Fibroblast of the conjunctiva (primary cell): Measurements from ENCODE around the gene TARBP1.
"Not testable (repeated sequence)": the region's sequence is repeated elsewhere in the genome, so short reads cannot be mapped to it uniquely, and the experiment has no call there.

Experiments
- DNase-seq: peaks from one replicate; pipeline ENCODE4 v3.0.0-alpha.2; 2010; ENCODE audit warnings: low read depth

The TARBP1 gene

DNA sequence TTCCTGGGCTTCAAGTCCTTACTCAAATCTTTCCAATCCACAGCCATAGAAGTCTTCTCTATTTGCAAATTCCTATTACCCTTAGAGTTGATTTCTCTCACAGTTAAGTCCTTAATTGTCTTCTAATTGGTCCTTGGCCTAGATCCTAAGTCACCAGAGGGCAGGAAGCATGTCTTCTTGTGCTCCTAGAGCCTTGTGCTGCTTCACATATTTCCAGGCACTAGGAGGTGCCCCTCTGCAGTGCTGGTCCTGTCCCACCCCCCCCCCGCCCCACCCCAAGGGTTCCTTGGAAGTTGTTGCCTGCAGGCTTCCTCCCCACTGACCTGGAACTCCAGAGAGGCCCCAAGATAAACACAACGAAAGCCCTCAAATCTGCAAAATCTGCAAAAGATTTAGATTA lies 28.1 kb upstream of the TARBP1 start:
- no peak for DNase-seq

DNA sequence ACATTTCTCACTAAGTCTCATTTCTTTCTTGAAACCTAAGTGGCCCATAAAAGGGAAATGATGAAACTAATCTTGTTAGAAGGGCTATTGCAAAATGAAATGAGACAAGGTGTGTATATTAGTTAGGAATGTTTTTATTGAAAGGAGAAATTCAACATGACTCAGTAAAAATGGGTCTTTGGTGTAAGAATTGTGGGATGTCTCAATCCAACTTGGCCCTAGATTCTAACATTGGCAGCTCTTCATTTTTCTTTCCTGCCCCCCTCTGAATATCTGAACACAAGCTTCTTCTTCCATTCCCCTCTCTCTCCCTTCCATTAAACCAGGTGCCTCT lies 26.8 kb upstream of the TARBP1 start:
- peak; percentile 56 for DNase-seq

GRCh38 chr1:234504969-234505768 lies 26.2 kb upstream of the TARBP1 start:
- DNase-seq = no peak

GRCh38 chr1:234504251-234504650 lies 25.3 kb upstream of the TARBP1 start:
- DNase-seq = not testable (repeated sequence)

- no peak for DNase-seq
Observed at GRCh38 chr1:234503193-234504050, 24.4 kb upstream of the TARBP1 start.

DNA sequence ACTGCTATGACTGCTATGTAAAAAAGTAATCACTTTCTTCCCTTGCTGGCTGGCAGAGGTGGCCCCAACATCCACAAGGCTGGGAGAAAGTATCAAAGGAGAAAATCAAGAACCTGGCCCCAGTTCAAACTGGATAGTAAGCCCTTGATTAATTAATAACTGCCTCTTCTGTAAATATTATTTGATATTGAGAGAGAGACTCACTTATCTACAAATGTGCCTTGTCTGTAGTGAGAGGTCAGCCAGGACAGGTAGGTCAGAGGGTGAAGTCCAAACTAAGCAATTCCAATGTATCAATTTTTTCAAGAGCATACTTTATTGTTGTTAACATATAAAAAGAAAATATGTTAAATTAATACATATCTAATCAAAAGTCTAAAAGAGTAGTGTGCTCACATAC lies 23.8 kb upstream of the TARBP1 start:
- no peak for DNase-seq

GRCh38 chr1:234500269-234500668 lies 21.3 kb upstream of the TARBP1 start:
- DNase-seq = no peak

DNA sequence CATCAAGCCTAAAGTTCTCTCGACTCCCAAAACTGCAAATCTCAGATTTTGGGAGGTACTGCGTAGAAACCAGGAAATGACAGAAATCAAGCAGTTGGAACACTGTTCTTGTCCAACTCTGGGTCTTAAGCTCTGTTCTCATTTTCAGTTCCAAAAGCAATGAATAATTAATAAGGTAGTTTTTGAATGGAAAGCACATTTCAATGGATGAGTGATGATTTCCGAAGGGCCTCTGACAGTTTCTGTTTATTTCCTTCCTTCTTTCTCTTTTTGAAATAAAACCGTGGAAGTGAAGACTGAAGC lies 20.9 kb upstream of the TARBP1 start:
- DNase-seq = no peak

DNA sequence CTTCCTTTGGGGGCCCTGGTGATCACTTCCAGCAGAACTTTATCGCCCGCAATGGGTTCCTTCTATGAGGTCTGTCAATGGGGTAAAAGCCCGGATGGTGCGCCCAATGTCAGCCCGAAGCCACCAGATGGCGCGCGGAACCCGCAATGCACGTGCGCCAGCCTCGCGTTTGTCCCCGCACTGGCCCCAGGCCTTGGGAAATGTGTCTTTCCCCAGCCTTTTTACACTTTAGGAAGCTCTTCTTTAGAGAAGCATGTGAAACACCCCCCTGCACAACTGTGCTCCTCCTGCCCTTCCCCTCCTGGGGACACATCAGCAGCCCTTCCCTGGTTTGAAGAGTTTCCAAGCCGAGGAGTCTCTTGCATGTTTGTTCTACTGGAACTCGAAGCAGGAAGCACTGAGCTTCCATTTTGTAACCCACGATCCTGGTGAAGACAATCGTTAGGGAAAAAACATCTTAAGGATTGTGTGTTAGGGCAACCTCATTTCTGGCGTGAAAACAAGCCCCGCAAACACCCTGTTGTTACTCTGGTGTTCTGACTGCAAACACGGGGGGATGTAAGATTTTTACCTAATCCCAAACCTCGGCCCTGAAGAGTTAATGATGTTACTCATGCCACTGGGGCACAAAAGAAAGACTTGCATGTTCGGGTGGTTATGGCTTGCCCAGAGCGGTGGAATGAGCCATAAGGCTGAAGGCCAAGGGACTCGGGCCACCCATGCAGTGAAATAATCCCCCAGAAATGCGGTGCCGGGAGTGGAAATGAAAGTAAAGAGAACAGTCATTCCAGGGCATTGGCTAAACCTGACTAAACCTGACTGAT lies 20.4 kb upstream of the TARBP1 start:
- DNase-seq = peak; percentile 80

DNA sequence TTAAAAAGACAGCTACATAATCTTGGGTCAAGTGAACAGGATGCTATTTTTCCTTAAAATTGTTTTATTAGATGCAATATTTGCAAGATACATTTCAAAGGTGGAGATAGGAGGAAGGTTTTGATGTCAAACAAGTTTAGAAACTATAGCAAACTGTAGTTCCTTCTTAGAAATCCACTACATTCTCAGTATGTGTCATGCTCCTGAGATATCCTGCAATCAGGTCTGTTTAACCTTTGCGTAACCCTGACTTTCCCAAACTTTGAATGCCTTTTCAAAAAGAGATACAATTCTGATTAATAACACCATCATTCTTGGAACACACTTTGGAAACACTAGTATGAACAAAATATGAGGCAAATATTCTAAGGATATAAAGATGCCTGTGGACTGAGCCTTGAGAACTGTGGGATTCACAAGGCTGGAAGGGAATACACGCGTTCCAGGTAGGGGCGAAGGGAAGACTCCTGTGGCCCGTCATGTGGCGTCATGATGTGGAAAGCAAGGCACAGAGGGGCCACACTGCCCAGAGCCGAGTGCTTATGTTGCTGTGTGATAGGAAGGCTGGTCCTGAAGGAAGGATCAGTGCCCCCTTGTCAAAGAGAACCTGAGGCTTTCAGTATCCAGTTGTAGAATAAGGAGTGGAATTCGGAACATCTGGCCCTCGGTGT lies 19.6 kb upstream of the TARBP1 start:
- DNase-seq = no peak

DNA sequence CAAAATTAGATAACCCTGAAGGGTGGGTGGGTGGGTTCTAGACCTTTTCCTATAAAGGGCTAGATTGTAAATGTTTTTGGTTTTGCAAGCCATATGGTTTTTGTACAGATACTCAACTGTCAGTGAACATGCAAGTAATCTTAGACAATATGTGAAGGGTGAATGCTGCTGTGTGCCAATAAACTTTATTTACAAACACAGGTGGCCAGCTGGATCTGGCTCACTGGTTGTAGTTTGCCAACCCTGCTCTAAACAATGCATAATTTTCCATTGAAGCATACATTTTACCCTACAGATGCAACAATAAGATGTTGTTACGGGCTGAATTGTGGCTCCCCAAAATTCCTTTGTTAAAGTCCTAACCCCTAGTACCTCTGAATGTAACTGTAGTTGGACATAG lies 18.6 kb upstream of the TARBP1 start:
- DNase-seq = no peak

- no peak for DNase-seq
Observed at GRCh38 chr1:234495231-234495990, 16.4 kb upstream of the TARBP1 start.

GRCh38 chr1:234494049-234494448 lies 15.1 kb upstream of the TARBP1 start:
- no peak for DNase-seq

DNA sequence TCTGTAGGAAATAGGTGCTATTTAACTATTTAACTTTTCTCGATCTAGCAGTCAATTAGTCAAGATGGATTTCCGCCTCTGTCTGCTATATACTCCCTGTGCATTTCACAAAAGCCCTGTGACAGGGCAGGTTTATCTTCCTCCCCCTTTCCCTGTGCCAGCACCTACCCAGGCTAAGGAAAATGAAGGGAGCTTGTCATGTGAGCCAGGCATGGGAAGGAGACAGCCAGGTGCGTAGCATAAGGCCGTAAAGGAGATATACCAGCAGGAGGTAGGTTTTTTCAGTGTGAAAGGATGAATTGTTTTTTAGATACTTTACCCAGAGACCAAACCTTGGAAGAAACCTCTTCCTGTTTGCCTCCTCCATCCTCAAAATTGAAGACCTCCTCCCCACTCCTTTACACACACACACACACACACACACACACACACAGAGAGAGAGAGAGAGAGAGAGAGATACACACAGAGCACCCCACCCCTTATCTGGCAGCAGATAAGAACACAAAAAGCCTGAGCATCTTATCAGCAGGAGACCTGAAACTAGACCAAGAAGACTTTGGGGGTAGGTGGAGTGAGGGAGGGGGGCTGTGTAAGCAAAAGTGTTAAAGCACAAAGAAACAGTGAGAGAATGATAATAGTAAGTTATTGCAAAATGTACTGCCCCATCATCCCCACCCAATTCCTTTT lies 12.0 kb upstream of the TARBP1 start:
- DNase-seq = no peak

GRCh38 chr1:234489698-234490077 lies 10.7 kb upstream of the TARBP1 start:
- DNase-seq = no peak

GRCh38 chr1:234489007-234489697 lies 10.2 kb upstream of the TARBP1 start:
- DNase-seq = no peak

- DNase-seq = no peak
Observed at GRCh38 chr1:234488054-234489006, 9.4 kb upstream of the TARBP1 start.

GRCh38 chr1:234486858-234487840 lies 8.2 kb upstream of the TARBP1 start:
- DNase-seq = no peak
